Gastroesophageal sphincter (tissue), 3 donors: ENCODE measurements around the gene SDK1.

ENCODE experiments used
- EP300 ChIP-seq: sonication (generic); formaldehyde crosslinking; IDR thresholded peaks from one replicate; pipeline ENCODE4 v1.6.1; 2017; ENCODE audit warnings: antibody characterized with exemption, mild to moderate bottlenecking
- POLR2A ChIP-seq, 2 donors: fragments of 450-650 bp; IDR thresholded peaks; one replicate each; pipeline ENCODE4 v1.6.1; 2017; ENCODE audit warnings: antibody characterized with exemption in 2 of 2, mild to moderate bottlenecking in 2 of 2, moderate library complexity in 1 of 2
- POLR2AphosphoS5 ChIP-seq: sonication (generic); formaldehyde crosslinking; IDR thresholded peaks from one replicate; pipeline ENCODE4 v1.6.1; 2017; ENCODE audit warnings: antibody characterized with exemption
- TF ChIP-seq, protein P1 (sequence below), 4 experiments: fragments of 200-600 bp in 2 of 4; fragments of 450-650 bp in 2 of 4; sonication (generic) in 1 of 4; IDR thresholded peaks; one replicate each; pipeline ENCODE4 v1.5.1; 2017 to 2019; ENCODE audit warnings: antibody characterized with exemption in 4 of 4, mild to moderate bottlenecking in 2 of 4, moderate library complexity in 2 of 4

DNA sequence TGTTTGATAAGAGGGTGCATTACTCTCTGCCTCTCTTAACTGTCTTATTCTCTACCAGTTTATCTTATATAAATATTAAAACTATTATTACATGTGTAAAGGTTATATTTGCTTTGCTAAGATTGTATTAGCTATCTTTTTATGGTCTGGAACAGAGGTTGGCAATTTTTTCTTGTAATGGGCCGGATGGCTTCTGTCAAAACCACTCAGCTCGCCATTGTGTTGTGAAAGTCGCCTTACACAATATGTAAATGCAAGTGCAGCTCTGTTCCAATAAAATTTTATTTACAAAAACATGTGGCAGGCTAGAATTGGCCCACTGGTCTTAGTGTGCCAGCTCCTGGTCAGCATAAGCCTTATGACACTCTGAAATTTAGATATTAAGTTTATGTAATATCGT, 185.8 kb downstream of the SDK1 start:
- TF ChIP-seq, protein P1, sequence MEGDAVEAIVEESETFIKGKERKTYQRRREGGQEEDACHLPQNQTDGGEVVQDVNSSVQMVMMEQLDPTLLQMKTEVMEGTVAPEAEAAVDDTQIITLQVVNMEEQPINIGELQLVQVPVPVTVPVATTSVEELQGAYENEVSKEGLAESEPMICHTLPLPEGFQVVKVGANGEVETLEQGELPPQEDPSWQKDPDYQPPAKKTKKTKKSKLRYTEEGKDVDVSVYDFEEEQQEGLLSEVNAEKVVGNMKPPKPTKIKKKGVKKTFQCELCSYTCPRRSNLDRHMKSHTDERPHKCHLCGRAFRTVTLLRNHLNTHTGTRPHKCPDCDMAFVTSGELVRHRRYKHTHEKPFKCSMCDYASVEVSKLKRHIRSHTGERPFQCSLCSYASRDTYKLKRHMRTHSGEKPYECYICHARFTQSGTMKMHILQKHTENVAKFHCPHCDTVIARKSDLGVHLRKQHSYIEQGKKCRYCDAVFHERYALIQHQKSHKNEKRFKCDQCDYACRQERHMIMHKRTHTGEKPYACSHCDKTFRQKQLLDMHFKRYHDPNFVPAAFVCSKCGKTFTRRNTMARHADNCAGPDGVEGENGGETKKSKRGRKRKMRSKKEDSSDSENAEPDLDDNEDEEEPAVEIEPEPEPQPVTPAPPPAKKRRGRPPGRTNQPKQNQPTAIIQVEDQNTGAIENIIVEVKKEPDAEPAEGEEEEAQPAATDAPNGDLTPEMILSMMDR (IDR thresholded peaks at IDR 0.05): no peak
- TF ChIP-seq POLR2A (IDR thresholded peaks at IDR 0.05) (no peak), POLR2AphosphoS5 (no peak), EP300 (no peak)
